Measurements from ENCODE around the gene OSTF1. TPM values are rescaled to one million over a fixed set of nuclear protein-coding genes. Genes with fewer than 3 reads are reported as not detected.

Gene OSTF1
- polyA plus RNA-seq, 1 donor from 2014 or later, result 8.8 TPM

GRCh38 chr9:75069171-75069570 is 19.1 kb upstream of the OSTF1 start:
- TF ChIP-seq MXI1 (conservative IDR thresholded peaks at IDR 0.05; ENCODE audit: poor library complexity, severe bottlenecking) (no peak), RAD21 (conservative IDR thresholded peaks at IDR 0.05) (no peak), POLR2AphosphoS5 (IDR thresholded peaks at IDR 0.05) (no peak), SMC3 (conservative IDR thresholded peaks at IDR 0.05; ENCODE audit: poor library complexity) (no peak), TAF1 (IDR thresholded peaks at IDR 0.05; ENCODE audit: low read depth) (no peak), EZH2 (IDR thresholded peaks at IDR 0.05; ENCODE audit: borderline replicate concordance, insufficient read depth, low read length, poor library complexity, severe bottlenecking) (no peak), EP300 (conservative IDR thresholded peaks at IDR 0.05; ENCODE audit: poor library complexity, severe bottlenecking) (no peak)
- TF ChIP-seq, protein P1, sequence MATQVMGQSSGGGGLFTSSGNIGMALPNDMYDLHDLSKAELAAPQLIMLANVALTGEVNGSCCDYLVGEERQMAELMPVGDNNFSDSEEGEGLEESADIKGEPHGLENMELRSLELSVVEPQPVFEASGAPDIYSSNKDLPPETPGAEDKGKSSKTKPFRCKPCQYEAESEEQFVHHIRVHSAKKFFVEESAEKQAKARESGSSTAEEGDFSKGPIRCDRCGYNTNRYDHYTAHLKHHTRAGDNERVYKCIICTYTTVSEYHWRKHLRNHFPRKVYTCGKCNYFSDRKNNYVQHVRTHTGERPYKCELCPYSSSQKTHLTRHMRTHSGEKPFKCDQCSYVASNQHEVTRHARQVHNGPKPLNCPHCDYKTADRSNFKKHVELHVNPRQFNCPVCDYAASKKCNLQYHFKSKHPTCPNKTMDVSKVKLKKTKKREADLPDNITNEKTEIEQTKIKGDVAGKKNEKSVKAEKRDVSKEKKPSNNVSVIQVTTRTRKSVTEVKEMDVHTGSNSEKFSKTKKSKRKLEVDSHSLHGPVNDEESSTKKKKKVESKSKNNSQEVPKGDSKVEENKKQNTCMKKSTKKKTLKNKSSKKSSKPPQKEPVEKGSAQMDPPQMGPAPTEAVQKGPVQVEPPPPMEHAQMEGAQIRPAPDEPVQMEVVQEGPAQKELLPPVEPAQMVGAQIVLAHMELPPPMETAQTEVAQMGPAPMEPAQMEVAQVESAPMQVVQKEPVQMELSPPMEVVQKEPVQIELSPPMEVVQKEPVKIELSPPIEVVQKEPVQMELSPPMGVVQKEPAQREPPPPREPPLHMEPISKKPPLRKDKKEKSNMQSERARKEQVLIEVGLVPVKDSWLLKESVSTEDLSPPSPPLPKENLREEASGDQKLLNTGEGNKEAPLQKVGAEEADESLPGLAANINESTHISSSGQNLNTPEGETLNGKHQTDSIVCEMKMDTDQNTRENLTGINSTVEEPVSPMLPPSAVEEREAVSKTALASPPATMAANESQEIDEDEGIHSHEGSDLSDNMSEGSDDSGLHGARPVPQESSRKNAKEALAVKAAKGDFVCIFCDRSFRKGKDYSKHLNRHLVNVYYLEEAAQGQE (IDR thresholded peaks at IDR 0.05; ENCODE audit: borderline replicate concordance), result no peak
- TF ChIP-seq, protein P2, sequence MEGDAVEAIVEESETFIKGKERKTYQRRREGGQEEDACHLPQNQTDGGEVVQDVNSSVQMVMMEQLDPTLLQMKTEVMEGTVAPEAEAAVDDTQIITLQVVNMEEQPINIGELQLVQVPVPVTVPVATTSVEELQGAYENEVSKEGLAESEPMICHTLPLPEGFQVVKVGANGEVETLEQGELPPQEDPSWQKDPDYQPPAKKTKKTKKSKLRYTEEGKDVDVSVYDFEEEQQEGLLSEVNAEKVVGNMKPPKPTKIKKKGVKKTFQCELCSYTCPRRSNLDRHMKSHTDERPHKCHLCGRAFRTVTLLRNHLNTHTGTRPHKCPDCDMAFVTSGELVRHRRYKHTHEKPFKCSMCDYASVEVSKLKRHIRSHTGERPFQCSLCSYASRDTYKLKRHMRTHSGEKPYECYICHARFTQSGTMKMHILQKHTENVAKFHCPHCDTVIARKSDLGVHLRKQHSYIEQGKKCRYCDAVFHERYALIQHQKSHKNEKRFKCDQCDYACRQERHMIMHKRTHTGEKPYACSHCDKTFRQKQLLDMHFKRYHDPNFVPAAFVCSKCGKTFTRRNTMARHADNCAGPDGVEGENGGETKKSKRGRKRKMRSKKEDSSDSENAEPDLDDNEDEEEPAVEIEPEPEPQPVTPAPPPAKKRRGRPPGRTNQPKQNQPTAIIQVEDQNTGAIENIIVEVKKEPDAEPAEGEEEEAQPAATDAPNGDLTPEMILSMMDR (IDR thresholded peaks at IDR 0.05; ENCODE audit: poor library complexity, severe bottlenecking), result no peak
- H2AFZ ChIP-seq (ENCODE audit: low read depth, low read length), result no peak overlapping the region
- no peaks in the 10 kb centered on the region for H3K9me3 ChIP-seq (ENCODE audit: low read length)
- H3K4me3 ChIP-seq (ENCODE audit: low read length), result no peak overlapping the region
- no peak overlapping the region for H3K27ac ChIP-seq (ENCODE audit: low read length)
- H3K9me2 ChIP-seq (ENCODE audit: insufficient read depth, low read length), result no peaks in the 10 kb centered on the region
- no peak overlapping the region for H3K9ac ChIP-seq (ENCODE audit: low read length)
- H3K36me3 ChIP-seq (ENCODE audit: insufficient read depth, low read length), result no peaks in the 10 kb centered on the region
- H4K20me1 ChIP-seq (ENCODE audit: insufficient read depth), result no peaks in the 10 kb centered on the region
- H3K27me3 ChIP-seq (ENCODE audit: insufficient read depth, low read depth, low read length), result no peaks in the 10 kb centered on the region
- no peak overlapping the region for H3K4me2 ChIP-seq (ENCODE audit: low read length)
- H3K79me2 ChIP-seq (replicated peaks; ENCODE audit: insufficient read depth, low read length), result no peaks in the 10 kb centered on the region
- no peaks in the 10 kb centered on the region for H3F3A ChIP-seq (ENCODE audit: insufficient read depth, low read length, poor library complexity, severe bottlenecking)

DNA sequence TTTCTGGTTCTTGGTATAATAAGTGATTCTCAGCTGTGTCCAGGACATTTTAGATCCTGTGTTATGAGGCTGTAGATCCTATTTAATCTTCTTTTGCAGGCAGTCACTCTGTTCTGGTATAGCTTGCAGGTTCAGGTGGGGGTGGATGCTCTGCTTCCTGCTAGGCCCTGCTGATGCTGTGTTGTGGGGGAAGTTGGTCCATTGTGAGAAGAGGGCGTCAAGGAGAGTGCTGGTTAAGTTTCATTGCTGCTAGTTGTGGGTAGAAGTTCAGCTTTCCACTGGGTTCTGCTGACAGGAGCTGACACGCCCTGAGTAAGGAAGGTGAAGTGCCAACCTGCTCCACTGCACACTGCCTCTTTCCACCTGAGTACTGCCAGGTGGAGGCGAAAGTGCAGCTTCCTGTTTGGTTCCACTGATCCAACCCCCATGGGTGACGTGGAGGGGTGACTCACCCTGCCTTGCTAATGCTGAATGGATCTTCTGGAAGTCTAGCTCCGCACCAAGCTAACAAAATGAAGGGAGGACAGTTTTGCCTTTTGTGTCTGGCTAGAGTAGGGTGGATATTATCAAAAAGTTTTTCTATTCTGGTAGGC is 16.7 kb upstream of the OSTF1 start:
- no peaks in the 10 kb centered on the region for H3F3A ChIP-seq (ENCODE audit: insufficient read depth, low read length, poor library complexity, severe bottlenecking)
- H3K79me2 ChIP-seq (replicated peaks; ENCODE audit: insufficient read depth, low read length), result no peaks in the 10 kb centered on the region
- H3K36me3 ChIP-seq (ENCODE audit: insufficient read depth, low read length), result no peaks in the 10 kb centered on the region
- H3K27ac ChIP-seq (ENCODE audit: low read length), result no peak overlapping the region
- H3K4me2 ChIP-seq (ENCODE audit: low read length), result no peak overlapping the region
- no peaks in the 10 kb centered on the region for H3K9me3 ChIP-seq (ENCODE audit: low read length)
- no peak overlapping the region for H3K4me3 ChIP-seq (ENCODE audit: low read length)
- H3K9ac ChIP-seq (ENCODE audit: low read length), result no peak overlapping the region
- no peaks in the 10 kb centered on the region for H3K27me3 ChIP-seq (ENCODE audit: insufficient read depth, low read depth, low read length)
- H3K9me2 ChIP-seq (ENCODE audit: insufficient read depth, low read length), result no peaks in the 10 kb centered on the region
- no peak overlapping the region for H2AFZ ChIP-seq (ENCODE audit: low read depth, low read length)
- no peaks in the 10 kb centered on the region for H4K20me1 ChIP-seq (ENCODE audit: insufficient read depth)
- TF ChIP-seq POLR2AphosphoS5 (IDR thresholded peaks at IDR 0.05) (no peak), TAF1 (IDR thresholded peaks at IDR 0.05; ENCODE audit: low read depth) (no peak), RAD21 (conservative IDR thresholded peaks at IDR 0.05) (no peak), EZH2 (IDR thresholded peaks at IDR 0.05; ENCODE audit: borderline replicate concordance, insufficient read depth, low read length, poor library complexity, severe bottlenecking) (no peak)
- TF ChIP-seq, protein P2 (IDR thresholded peaks at IDR 0.05; ENCODE audit: poor library complexity, severe bottlenecking), result no peak
